HTERT RPE-1 (cell line): ENCODE data around the gene TNP2.
"Not testable (repeated sequence)": the region's sequence is repeated elsewhere in the genome, so short reads cannot be mapped to it uniquely, and the experiment has no call there.

Experiments used
- in situ Hi-C: fragments of 300-500 bp; cut with MboI; formaldehyde crosslinking; loops from 4 replicates; pipeline ENCODE4 v1.14.3; 2020; ENCODE audit warnings: low sequenced_read_pairs

The TNP2 gene

DNA sequence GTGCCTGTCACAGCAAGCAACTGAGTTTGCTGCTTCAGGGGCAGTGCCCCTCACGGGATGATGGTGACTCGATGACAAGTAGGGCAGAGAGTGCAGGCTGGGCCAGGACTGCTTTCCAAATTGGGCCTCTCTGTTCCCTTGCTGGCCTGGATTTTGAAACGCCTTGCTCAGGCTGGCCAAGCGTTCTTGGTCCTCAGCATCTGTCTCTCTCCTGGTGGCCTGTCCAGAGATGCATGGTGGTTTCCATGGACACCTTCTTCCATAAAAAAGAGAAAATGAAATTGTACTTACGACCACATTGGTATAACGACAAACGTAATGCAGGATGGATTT lies 31.4 kb upstream of the TNP2 start:
- in situ Hi-C loops: no loop called here

GRCh38 chr16:11299865-11300559 lies 30.9 kb upstream of the TNP2 start:
- in situ Hi-C loops: no loop called here

- in situ Hi-C loops: not testable (repeated sequence)
Observed at GRCh38 chr16:11298950-11299547, 29.9 kb upstream of the TNP2 start.

DNA sequence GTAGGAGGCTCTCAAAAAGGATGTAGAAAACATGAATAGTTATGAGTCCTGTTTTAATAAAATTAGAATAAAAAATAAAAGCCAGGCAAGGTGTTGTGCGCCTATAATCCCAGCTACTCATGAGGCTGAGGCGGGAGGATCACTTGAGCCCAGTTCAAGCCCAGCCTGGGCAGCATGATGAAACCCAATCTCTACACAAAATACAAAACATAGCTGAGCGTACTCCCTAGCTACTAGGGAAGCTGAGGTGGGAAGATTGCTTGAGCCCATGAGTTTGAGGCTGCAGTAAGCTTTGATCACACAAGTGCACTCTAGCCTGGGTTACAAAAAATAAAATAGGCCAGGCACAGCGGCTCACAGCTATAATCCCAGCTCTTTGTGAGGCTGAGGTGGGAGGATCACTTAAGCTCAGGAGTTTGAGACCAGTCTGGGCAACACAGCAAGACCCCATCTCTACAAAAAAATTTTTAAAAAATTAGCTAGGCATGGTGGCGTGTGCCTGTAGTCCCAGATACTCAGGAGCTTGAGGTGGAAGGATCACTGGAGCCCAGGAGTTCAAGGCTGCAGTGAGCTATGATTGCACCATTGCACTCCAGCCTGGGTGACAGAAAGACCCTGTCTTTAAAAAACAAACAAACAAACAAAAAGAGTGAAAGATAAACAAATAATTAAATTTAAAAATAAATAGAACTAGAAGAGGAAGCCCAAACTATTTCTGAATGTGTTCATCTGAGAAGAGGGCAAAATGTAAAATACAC lies 29.2 kb upstream of the TNP2 start:
- in situ Hi-C loops: no loop called here

GRCh38 chr16:11297492-11298142 lies 28.5 kb upstream of the TNP2 start:
- in situ Hi-C loops: no loop called here

DNA sequence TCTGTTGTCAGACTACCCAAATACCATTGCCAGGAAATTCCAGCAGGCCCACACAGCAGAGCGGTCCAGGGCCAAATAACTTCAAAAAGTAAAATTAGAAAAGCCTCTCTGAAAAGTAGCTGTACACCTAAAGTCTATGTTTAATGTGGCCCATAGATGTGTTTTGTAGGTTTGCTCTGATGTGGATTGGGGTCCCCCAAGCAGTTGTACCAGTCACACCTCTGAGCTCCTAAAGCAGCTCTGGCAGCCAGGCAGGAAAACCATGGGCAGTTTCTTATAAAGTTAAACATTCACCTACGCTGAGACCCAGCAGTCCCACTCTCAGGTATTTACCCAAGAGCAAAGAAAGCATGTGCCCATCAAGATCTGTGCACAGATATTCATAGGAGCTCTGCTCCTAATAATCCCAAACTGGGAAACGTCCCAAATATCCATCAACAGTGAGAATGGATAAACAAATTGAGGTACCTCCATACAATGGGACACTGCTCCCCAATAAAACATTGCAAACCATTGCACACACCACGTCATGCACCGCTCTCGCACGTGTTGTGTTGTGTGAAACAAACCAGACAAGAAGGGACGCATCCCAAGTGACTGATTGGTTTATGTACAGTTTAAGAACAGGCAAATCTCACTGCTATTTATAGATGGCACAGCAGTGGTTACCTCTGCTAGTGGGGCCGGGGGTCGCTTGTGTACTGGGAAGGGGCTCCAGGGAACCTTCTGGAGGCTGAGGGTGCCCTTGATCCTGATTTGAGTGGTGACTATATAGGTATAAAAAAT lies 27.8 kb upstream of the TNP2 start:
- in situ Hi-C loops: no loop called here

DNA sequence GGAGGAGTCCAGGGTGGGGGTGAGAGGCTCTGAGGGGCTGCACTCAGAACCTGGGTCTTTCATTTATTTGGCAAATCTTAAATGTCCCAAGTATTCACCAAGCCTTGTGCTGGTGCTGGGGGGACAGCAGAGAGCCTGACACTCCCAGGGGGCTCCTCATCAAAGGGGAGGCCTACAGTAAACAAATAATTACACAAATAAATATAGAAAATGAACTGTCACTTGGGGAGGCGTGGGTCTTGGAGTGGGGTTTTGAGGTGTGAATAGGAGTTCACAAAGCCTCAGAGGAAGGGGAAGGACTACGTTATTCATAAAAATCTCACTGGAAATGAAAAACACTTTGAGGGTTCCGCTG lies 27.2 kb upstream of the TNP2 start:
- in situ Hi-C loops: no loop called here

DNA sequence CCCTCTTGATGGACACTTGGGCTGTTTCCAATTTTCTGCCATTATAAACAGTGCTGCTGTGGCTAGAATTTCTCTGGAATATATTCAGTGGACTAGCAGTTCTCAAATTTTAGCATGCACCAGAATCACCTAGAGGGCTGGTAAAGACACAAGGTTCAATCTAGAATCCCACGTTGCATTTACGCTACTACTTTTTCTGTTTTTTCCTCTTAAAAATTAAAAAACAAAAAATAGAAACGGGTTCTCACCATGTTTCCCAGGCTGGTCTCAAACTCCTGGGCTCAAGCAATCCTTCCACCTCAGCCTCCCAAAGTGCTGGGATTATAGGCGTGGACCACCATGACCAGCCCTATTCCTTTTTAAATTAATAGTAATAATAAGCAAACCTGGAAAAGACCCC lies 26.5 kb upstream of the TNP2 start:
- in situ Hi-C loops: no loop called here

- in situ Hi-C loops: no loop called here
Observed at GRCh38 chr16:11292076-11292748, 23.1 kb upstream of the TNP2 start.

GRCh38 chr16:11291091-11291703 lies 22.1 kb upstream of the TNP2 start:
- in situ Hi-C loops: no loop called here

GRCh38 chr16:11290102-11290893 lies 21.2 kb upstream of the TNP2 start:
- in situ Hi-C loops: no loop called here

- in situ Hi-C loops: not testable (repeated sequence)
Observed at GRCh38 chr16:11289696-11290095, 20.6 kb upstream of the TNP2 start.

DNA sequence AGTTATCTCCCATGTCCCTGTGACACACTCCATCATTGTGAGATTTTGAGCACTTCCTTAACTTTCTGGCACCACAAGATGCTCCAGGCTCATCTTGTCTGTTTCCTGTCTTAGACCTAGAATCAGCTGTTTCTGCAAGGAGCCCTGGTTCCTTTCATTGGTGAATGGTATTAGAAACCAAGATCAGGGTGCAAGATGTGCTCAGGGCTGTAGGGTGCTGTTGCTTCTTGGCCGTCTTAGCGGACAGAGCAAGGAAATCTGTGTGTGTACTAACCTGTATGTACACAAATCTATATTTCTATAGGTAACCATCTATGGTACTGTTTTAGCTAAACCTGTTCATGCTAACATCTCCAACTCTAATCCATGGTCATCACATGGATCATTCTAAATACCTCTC lies 20.1 kb upstream of the TNP2 start:
- in situ Hi-C loops: no loop called here

DNA sequence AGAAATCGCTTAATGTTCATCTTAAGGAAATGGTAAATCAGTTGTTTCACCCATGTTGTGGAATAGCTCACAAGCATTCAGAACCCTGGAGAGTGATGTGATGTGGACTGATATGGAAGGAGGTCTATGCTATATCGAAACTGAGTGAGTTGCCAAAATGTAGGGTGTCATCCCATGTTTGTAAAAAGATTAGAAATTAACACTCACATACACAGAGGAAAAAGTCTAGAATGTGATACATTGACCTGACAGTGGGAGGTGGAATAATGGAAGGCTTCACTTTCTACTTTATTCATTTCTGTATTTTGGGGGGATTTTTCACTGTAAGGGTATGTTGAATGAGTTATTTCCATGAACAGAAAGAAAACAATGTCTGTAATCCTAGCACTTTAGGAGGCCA lies 16.7 kb upstream of the TNP2 start:
- in situ Hi-C loops: no loop called here

GRCh38 chr16:11283820-11284248 lies 14.7 kb upstream of the TNP2 start:
- in situ Hi-C loops: no loop called here

GRCh38 chr16:11280616-11281522 lies 11.7 kb upstream of the TNP2 start, which contains the start of gene PRM1:
Gene PRM1, minus strand, starts transcription at chr16:11281330. Its CDS starts 92 bp downstream, at chr16:11281238.
- in situ Hi-C loops: no loop called here

GRCh38 chr16:11278681-11279628 lies 9.8 kb upstream of the TNP2 start:
- in situ Hi-C loops: no loop called here
